NCI-H1417 (cell line): Measurements from ENCODE around the gene BTBD16.

Experiments
- DNase-seq, 3 experiments: peaks; one replicate each; lab custom pipeline; 2025; lab: John Stamatoyannopoulos, UW

Gene BTBD16

GRCh38 chr10:122271076-122271475, at the start of gene BTBD16:
Gene BTBD16, plus strand, starts transcription at chr10:122271296. Its CDS starts 3,786 bp downstream, at chr10:122275082.
- no peak for DNase-seq

- no peak for DNase-seq
Measured at GRCh38 chr10:122221958-122222357, 49.1 kb upstream of the BTBD16 start.

- DNase-seq: no peak
Measured at GRCh38 chr10:122222638-122223037, 48.5 kb upstream of the BTBD16 start.

- DNase-seq: no peak
Measured at GRCh38 chr10:122224159-122224558, 46.9 kb upstream of the BTBD16 start.

DNA sequence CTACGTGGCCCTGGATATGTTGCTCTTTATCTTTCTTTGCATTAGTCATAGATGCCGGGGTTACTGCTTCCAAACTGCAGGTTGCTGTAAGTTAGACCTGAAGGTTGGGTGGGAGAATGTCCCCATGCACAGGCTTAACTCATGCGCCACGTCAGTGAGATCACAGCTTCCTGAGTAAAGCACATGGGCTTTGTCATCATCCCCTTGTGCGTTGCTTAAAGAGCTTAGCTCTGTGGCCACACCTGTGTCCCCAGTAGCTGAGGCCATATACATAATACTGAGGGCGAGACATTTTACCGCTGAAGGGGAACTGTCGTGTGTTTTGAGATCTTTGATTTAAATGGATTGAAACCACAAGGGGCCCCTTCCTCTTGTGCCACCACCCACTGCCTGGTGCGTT, 45.8 kb upstream of the BTBD16 start:
- DNase-seq: no peak

- DNase-seq: no peak
Measured at GRCh38 chr10:122227754-122228153, 43.3 kb upstream of the BTBD16 start.

- DNase-seq: no peak
Measured at GRCh38 chr10:122229666-122230065, 41.4 kb upstream of the BTBD16 start.

DNA sequence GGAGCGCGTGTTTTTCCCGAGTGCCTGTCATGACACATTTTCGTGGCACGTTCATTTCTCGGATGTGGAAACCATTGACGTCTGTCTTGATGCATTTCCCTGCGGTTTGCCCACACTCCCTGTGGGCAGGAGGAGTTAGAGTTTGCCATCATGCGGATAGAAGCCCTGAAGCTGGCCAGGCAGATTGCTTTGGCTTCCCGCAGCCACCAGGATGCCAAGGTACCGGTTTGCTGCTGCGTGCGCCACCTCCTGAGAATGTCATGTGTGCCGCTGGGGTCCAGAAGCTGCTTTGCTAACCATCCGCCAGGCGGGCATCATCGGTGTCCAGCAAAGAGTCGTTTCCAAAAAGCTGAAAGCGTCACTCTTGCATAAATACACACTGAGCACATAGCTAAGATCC, 40.9 kb upstream of the BTBD16 start:
- no peak for DNase-seq

- DNase-seq: peak in 1 of 3 experiments; percentile 2
Measured at GRCh38 chr10:122232769-122233168, 38.3 kb upstream of the BTBD16 start.

GRCh38 chr10:122233857-122234348, 37.2 kb upstream of the BTBD16 start:
- peak in 2 of 3 experiments; percentile 27 to 51 for DNase-seq

DNA sequence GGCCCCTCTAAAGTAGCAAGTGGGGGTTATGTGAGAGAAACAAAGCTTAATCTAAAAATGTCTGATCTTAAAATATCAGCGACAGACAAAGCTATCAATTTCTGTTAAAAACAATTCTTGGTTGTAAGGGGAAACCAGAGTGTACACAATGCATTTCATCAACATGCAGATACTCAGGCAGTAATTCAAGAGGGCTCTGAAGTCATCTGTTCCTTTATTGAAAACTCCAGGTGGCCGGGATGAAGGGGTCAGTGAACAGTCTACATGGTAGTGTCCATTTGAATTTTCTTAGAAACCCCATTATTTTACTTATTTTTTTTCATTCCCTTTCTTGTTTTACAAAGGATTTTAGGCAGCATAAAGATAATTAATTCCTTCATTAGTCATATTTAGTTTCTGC, 36.7 kb upstream of the BTBD16 start:
- DNase-seq: peak; percentile 27 to 78 (median 41)

DNA sequence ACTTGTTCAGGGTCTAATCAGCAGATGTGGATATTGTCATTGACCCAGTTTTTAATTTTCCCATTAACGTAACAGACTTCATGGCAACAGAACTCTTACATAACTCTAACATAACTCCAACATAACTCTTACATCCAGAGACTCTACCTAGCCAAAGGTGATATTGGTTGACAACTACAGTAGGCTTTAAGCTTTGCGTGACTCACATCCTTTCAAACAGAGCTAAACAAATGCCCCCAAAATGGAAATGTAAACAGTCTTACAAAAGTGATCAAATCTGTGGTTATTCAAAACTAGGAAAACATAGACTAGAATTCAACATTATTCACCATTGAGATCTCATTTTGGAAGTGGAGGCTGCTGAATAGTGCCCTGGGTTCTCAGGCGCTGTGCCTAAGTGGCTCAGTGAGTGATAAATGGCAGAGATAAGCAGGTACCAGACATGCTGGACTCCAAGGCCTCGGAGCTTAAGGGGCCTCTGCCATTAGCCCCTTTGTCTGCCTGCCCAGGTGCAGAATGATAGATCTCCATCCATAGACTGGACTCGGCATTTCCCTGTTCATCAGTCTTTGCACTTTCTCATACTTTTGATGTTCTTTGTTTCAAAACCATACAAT, 34.3 kb upstream of the BTBD16 start:
- DNase-seq: peak in 1 of 3 experiments; percentile 42

DNA sequence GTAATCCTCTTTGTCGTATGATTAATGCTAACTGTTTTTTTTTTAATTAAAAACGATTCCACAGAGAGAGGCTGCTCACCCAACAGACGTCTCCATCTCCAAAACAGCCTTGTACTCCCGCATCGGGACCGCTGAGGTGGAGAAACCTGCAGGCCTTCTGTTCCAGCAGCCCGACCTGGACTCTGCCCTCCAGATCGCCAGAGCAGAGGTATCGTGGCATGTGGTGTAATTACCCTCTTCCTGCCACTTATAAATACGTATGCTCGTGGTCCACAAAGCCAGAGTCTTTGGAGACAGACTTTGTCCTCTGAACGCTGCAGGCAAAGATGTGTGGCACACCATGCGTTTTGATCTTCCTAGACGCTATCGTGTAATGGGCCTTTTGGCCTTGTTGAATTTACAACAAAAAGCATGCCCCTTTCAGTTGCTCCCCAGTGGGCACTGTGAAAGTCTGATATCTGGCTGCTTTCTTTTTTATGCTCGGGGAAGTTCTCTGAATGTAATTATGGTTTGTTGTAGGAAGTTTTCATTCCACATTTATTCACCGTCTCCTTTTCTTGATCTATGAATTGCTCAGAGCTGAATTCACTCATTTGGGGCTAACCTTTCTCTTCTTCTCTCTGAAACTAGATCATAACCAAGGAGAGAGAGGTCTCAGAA, 33.6 kb upstream of the BTBD16 start:
- peak in 1 of 3 experiments; percentile 2 for DNase-seq

DNA sequence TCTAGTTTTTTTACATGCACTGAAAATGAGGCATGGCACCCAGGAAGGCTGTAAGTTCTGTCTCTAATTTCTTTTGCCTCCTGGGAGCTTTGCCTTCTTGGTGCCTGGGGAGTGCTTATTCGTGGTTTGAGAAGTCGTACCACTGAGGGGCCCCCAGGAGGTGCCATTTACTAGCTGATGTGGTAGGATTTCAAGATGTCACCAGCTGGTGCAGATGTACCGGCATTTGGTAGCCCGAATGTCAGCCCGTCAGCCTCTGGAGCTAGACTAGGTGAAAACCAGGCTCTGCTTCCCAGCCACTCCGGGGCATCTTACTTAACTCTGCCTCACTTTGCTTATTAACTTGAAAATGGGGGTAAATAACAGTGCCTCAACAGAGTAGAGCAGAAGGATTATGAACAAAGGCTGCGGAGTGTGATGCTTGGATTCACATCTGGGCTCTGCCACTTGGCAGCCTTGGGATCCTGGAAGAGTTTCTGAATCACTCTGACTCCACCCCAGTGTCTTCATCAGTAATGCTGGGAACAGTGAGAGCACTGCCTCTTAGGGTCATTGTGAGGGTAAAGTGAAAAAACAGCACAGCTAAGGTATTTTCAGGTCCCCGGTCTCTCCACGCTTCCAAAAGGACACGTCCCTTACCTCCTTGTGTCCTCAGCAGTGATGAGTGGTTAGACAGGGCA, 31.4 kb upstream of the BTBD16 start:
- DNase-seq: no peak

- no peak for DNase-seq
Measured at GRCh38 chr10:122240401-122240800, 30.7 kb upstream of the BTBD16 start.

- DNase-seq: no peak
Measured at GRCh38 chr10:122241836-122242235, 29.3 kb upstream of the BTBD16 start.

DNA sequence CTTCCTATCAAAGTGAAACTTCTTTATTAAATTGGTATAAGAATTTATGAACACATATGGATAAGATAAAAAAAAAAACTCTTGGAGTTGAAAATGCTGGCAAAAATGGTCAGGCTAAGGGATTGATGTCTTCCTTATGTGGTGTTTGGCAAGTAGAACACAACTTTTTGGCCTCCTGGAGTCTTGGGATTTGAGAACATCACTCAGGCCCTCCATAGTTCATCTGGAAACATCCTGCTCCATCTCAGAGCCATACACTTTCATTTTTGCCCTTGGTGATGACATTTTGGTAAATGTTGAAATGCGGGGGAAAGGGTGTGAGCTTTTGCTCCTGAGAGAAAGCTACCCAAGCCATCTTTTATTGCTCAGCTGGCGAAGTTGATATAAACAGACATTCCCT, 27.5 kb upstream of the BTBD16 start:
- DNase-seq: no peak

GRCh38 chr10:122244001-122244975, 26.8 kb upstream of the BTBD16 start:
- peak in 1 of 3 experiments; percentile 13 for DNase-seq

DNA sequence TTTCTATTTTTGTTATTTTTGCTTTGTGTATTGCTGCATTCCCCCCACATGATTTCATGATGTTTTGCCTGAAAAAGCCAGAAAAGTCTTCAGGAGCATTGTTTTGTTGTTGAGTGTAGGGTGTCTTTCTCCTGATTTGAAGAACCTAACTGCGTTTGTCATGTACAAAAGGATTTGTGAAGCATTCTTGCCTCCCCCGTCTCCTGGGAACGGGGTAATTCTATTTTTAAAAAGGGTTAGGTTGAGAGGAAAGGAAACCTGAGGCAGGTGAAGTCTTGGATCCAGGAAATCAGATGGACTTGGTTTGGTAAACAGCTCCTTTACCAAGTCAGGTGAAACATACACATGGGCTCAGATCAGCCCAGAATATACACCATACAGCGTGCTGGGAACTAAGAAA, 26.0 kb upstream of the BTBD16 start:
- peak; percentile 2 to 67 (median 55) for DNase-seq

GRCh38 chr10:122245897-122246296, 25.2 kb upstream of the BTBD16 start:
- no peak for DNase-seq

GRCh38 chr10:122246830-122247520, 24.1 kb upstream of the BTBD16 start:
- no peak for DNase-seq
